A673 (cell line): ENCODE data around the gene CRY2.

Experiments used
- CTCF ChIP-seq: fragments of 300-800, 200-600 bp; sonication (generic); conservative IDR thresholded peaks from 2 replicates; pipeline ENCODE4 v1.5.1; 2017; ENCODE audit warnings: low read depth, mild to moderate bottlenecking, antibody characterized with exemption, low read length, moderate library complexity, mixed read lengths
- EZH2 ChIP-seq: fragments of 200-600 bp; sonication (generic); IDR thresholded peaks from 2 replicates; pipeline ENCODE4 v1.6.1; 2017; ENCODE audit warnings: borderline replicate concordance, low read depth, mild to moderate bottlenecking, mixed read lengths, antibody characterized with exemption, low read length; ENCODE audit not compliant: poor library complexity, severe bottlenecking

- TF ChIP-seq CTCF, result no peak
- TF ChIP-seq EZH2, result no peak
These were observed 48.4 kb downstream of the CRY2 start for GRCh38 chr11:45895553-45896259.
